HG03521 (cell line): ENCODE results near the gene ATP4B.

Experiments
- ATAC-seq: cut with Tn5 transposase; IDR thresholded peaks from one replicate; pipeline ENCODE4 v1.9.1; 2021; ENCODE audit warnings: mild to moderate bottlenecking, moderate library complexity; ENCODE audit not compliant: unreplicated experiment

Gene ATP4B

GRCh38 chr13:113607889-113608635 lies 49.9 kb downstream of the ATP4B start:
- ATAC-seq = no peak

DNA sequence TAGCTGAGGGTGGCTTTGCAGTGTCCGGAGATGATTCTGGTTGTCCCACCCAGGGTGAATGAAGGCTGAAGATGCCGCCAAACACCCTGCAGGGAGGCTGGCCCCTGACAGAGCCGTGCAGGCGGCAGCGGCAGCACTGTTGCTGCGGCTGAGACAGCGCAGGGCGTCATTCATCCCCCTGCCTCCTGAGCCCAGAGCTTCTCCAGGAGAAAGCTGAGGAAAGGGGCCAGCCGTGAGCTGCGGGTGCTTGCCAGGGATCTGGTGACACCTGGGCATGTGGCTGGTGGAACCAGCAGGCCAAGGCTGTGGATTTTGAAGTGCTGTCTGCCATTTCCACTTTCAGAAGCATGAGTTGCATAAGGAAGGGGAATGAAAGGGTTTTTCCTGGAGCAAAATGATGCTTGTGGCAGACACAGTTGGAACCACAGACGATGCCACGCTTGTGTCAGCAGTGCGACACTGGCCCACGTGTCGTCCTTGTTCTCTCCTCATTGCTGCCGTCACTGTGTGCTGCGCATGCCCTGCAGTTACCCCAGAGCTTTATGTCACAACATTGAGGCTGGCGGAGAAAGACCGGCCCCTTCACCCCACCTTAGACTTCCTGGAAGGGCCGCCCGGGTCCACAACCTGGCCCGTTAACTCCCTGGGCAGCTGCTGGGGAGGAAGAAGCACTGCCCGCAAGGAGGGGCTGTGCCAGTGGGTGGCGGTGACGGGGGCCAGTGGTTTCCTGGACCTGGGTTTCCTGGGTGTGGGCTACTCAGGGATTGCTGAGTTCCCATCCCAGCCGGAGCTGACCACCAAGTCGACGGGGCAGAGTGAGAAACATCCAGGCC lies 50.7 kb downstream of the ATP4B start:
- no peak for ATAC-seq

GRCh38 chr13:113605866-113606438 lies 52.0 kb downstream of the ATP4B start:
- no peak for ATAC-seq

- ATAC-seq = no peak
Measured at GRCh38 chr13:113605461-113605860, 52.5 kb downstream of the ATP4B start.

DNA sequence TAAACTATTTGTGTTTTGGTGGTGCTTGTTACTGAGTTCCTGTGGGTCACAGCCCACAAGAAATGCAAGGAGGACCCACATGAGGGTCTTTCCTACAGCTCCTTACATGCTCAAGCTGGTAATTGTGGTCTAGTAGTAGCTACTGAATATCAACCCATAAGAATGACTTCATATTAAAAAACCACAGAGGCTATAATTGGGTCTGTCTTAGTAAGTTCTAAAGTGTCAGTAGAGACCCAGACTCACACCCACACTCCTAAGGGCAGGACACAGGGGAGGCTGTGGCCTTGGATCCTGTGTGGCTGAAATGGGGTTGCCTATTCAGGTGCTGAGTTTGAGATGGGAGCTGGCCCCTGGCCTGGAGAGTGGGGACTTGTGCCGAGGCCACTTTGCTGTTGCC lies 53.8 kb downstream of the ATP4B start:
- no peak for ATAC-seq

GRCh38 chr13:113603116-113603710 lies 54.8 kb downstream of the ATP4B start:
- no peak for ATAC-seq

GRCh38 chr13:113602291-113602988 lies 55.6 kb downstream of the ATP4B start:
- no peak for ATAC-seq

- no peak for ATAC-seq
Measured at GRCh38 chr13:113601166-113602070, 56.6 kb downstream of the ATP4B start.

GRCh38 chr13:113599391-113599790 lies 58.6 kb downstream of the ATP4B start:
- ATAC-seq = no peak
